22Rv1 (cell line): Measurements from ENCODE around the gene DMRTA2.

Source experiments
- ZFX ChIP-seq: fragments of 450-650 bp; IDR thresholded peaks from 2 replicates; pipeline ENCODE4 v1.6.1; 2017; ENCODE audit warnings: antibody characterized with exemption, borderline replicate concordance
- TF ChIP-seq, protein P1 (sequence below): fragments of 450-650 bp; IDR thresholded peaks from 2 replicates; pipeline ENCODE4 v1.5.1; 2017; ENCODE audit warnings: mild to moderate bottlenecking

DNA sequence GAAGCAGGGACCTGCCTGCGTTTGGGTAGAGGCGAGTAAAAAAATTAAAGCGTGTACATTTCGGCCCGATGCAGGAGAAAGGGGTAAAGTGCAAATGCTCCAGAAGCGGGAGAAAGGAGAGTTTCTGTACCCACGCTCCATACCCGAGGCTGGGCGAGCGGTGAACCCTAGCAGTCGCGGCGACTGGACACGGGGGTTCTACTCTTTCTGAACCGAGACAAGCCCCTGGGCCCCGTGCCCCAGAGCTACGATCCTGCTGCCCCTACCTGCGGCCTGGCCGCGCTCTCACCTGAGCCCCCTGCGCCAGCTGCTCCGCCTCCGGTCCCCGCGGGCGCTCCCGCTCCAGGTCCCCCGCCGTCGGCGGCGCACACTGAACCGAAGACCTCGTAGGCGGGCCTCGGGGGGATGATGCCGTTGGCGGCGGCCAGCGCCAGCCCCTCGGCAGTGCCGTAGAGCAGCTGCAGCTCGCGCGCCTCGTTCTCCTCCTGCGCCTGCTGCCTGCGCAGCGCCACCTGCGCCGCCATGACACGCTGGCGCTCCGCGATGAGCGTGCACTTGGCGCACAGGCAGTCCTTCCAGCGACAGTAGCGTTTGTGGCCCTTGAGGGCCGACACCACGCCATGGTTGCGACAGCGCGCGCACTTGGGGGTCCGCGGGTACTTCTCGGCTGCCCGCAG lies 2.4 kb downstream of the DMRTA2 start:
- TF ChIP-seq, protein P1, sequence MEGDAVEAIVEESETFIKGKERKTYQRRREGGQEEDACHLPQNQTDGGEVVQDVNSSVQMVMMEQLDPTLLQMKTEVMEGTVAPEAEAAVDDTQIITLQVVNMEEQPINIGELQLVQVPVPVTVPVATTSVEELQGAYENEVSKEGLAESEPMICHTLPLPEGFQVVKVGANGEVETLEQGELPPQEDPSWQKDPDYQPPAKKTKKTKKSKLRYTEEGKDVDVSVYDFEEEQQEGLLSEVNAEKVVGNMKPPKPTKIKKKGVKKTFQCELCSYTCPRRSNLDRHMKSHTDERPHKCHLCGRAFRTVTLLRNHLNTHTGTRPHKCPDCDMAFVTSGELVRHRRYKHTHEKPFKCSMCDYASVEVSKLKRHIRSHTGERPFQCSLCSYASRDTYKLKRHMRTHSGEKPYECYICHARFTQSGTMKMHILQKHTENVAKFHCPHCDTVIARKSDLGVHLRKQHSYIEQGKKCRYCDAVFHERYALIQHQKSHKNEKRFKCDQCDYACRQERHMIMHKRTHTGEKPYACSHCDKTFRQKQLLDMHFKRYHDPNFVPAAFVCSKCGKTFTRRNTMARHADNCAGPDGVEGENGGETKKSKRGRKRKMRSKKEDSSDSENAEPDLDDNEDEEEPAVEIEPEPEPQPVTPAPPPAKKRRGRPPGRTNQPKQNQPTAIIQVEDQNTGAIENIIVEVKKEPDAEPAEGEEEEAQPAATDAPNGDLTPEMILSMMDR: no peak
- no peak for TF ChIP-seq ZFX
